Measurements from ENCODE around the gene FYB1. TPM values are rescaled to one million over a fixed set of nuclear protein-coding genes. Genes with fewer than 3 reads are reported as not detected.

FYB1 gene
- total RNA-seq, 1 experiment from 2014 or later = 1.3 TPM

- Mint-ChIP-seq H3K27me3 (ENCODE audit: insufficient read depth, unreplicated experiment) (no peaks in the 10 kb centered on the region), H3K36me3 (ENCODE audit: insufficient read depth, unreplicated experiment) (no peaks in the 10 kb centered on the region), H3K4me1 (ENCODE audit: low read depth, unreplicated experiment) (peaks cover 18% of the 10 kb centered on the region), H3K9me3 (ENCODE audit: unreplicated experiment) (no peaks in the 10 kb centered on the region), H3K27ac (ENCODE audit: unreplicated experiment) (no peak overlapping the region), H3K4me3 (ENCODE audit: unreplicated experiment) (no peak overlapping the region)
- Histone ChIP-seq H3K4me1 (peaks cover 21% of the 10 kb centered on the region), H3K9me3 (no peaks in the 10 kb centered on the region), H3K27me3 (replicated peaks; ENCODE audit: control insufficient read depth, insufficient read depth, low read length) (no peaks in the 10 kb centered on the region), H3K4me3 (ENCODE audit: low read depth, low read length) (no peak overlapping the region), H3K36me3 (ENCODE audit: control insufficient read depth, insufficient read depth, low read length) (no peaks in the 10 kb centered on the region)
- CTCF ChIA-PET = interaction anchor here (0.7 to 1.6 kb wide), 2 partner anchors 9 to 57 kb away, joined by 3 to 5 read pairs; no protein-coding TSS in a partner anchor
- TF ChIP-seq CTCF (IDR thresholded peaks at IDR 0.05; ENCODE audit: insufficient read depth in 1 of 2, low read depth in 1 of 2, low read length in 1 of 2, severe bottlenecking in 1 of 2, unreplicated experiment in 1 of 2) = no peak
- POLR2A ChIA-PET = no interaction called here
- intact Hi-C loops (cut with micrococcal nuclease; ENCODE audit: unreplicated experiment) = no loop called here
- DNase-seq = no peak
- BruUV-seq (replicated peaks) = no TSS peak
These were observed 7.2 kb upstream of the FYB1 start for GRCh38 chr5:39226558-39226957.

- Mint-ChIP-seq H3K27me3 (ENCODE audit: insufficient read depth, unreplicated experiment) (no peaks in the 10 kb centered on the region), H3K36me3 (ENCODE audit: insufficient read depth, unreplicated experiment) (no peaks in the 10 kb centered on the region), H3K27ac (ENCODE audit: unreplicated experiment) (no peak overlapping the region), H3K4me3 (ENCODE audit: unreplicated experiment) (no peak overlapping the region), H3K4me1 (ENCODE audit: low read depth, unreplicated experiment) (peaks cover 16% of the 10 kb centered on the region), H3K9me3 (ENCODE audit: unreplicated experiment) (no peaks in the 10 kb centered on the region)
- intact Hi-C loops (cut with micrococcal nuclease; ENCODE audit: unreplicated experiment) = no loop called here
- no peak for TF ChIP-seq CTCF (IDR thresholded peaks at IDR 0.05; ENCODE audit: insufficient read depth in 1 of 2, low read depth in 1 of 2, low read length in 1 of 2, severe bottlenecking in 1 of 2, unreplicated experiment in 1 of 2)
- ChIA-PET CTCF (interaction anchor here (0.7 to 1.6 kb wide), 2 partner anchors 8 to 58 kb away, joined by 3 to 5 read pairs; no protein-coding TSS in a partner anchor), POLR2A (no interaction called here)
- H3K27me3 ChIP-seq (replicated peaks; ENCODE audit: control insufficient read depth, insufficient read depth, low read length) = no peaks in the 10 kb centered on the region
- H3K4me3 ChIP-seq (ENCODE audit: low read depth, low read length) = no peak overlapping the region
- peaks cover 20% of the 10 kb centered on the region; the same call in 1 of the 2 replicates for H3K4me1 ChIP-seq
- no peak for DNase-seq
- no TSS peak for BruUV-seq (replicated peaks)
- no peaks in the 10 kb centered on the region for H3K36me3 ChIP-seq (ENCODE audit: control insufficient read depth, insufficient read depth, low read length)
- H3K9me3 ChIP-seq = no peaks in the 10 kb centered on the region
These were observed 6.7 kb upstream of the FYB1 start for GRCh38 chr5:39226100-39226451.

GRCh38 chr5:39225405-39226099 is 6.2 kb upstream of the FYB1 start:
- Mint-ChIP-seq H3K27ac (ENCODE audit: unreplicated experiment) (no peak overlapping the region), H3K36me3 (ENCODE audit: insufficient read depth, unreplicated experiment) (no peaks in the 10 kb centered on the region), H3K9me3 (ENCODE audit: unreplicated experiment) (peaks cover under 1% of the 10 kb centered on the region), H3K4me1 (ENCODE audit: low read depth, unreplicated experiment) (peaks cover 16% of the 10 kb centered on the region), H3K4me3 (ENCODE audit: unreplicated experiment) (no peak overlapping the region), H3K27me3 (ENCODE audit: insufficient read depth, unreplicated experiment) (no peaks in the 10 kb centered on the region)
- no peak for TF ChIP-seq CTCF (IDR thresholded peaks at IDR 0.05; ENCODE audit: insufficient read depth in 1 of 2, low read depth in 1 of 2, low read length in 1 of 2, severe bottlenecking in 1 of 2, unreplicated experiment in 1 of 2)
- Histone ChIP-seq H3K36me3 (ENCODE audit: control insufficient read depth, insufficient read depth, low read length) (no peaks in the 10 kb centered on the region), H3K4me1 (peaks cover 20% of the 10 kb centered on the region; the same call in 1 of the 2 replicates), H3K4me3 (ENCODE audit: low read depth, low read length) (no peak overlapping the region), H3K27me3 (replicated peaks; ENCODE audit: control insufficient read depth, insufficient read depth, low read length) (no peaks in the 10 kb centered on the region), H3K9me3 (no peaks in the 10 kb centered on the region)
- ChIA-PET POLR2A (no interaction called here), CTCF (no interaction called here)
- no peak for DNase-seq
- no TSS peak for BruUV-seq (replicated peaks)
- intact Hi-C loops (cut with micrococcal nuclease; ENCODE audit: unreplicated experiment) = no loop called here

Measured in Caco-2 (cell line).